WTC11 (cell line): ENCODE data around the gene AGER. TPM values are rescaled to one million over a fixed set of nuclear protein-coding genes. Genes with fewer than 3 reads are reported as not detected.
"Not testable (repeated sequence)": the region's sequence is repeated elsewhere in the genome, so short reads cannot be mapped to it uniquely, and the experiment has no call there.

Source experiments
- ATAC-seq: fragments of 200-7000 bp; cut with Tn5 transposase; 2 replicates; pipeline ENCODE4 v1.10.0; 2021; ENCODE audit warnings: mild to moderate bottlenecking, moderate library complexity
- CTCF ChIA-PET: fragments of 300-600 bp; sonication (Branson Sonifier 250); formaldehyde crosslinking; loops from one replicate; lab custom pipeline; 2021; ENCODE audit warnings: antibody characterized with exemption; lab: Charles Lee
- POLR2A ChIA-PET: fragments of 350-600 bp; sonication (Branson Sonifier 250); formaldehyde crosslinking; loops from one replicate; lab custom pipeline; 2021; ENCODE audit warnings: antibody characterized with exemption; lab: Charles Lee
- DNase-seq: peaks from one replicate; pipeline ENCODE4 v3.0.0; 2021; ENCODE audit warnings: low spot score
- H3K27ac Mint-ChIP-seq: 2 replicates; pipeline ENCODE4 v1.8.0; 2021; ENCODE audit warnings: mixed read lengths
- H3K27me3 Mint-ChIP-seq: 2 replicates; pipeline ENCODE4 v1.8.0; 2021; ENCODE audit warnings: low read depth, mild to moderate bottlenecking, moderate library complexity, mixed read lengths
- H3K36me3 Mint-ChIP-seq: 2 replicates; pipeline ENCODE4 v1.8.0; 2021; ENCODE audit warnings: mixed read lengths
- H3K4me1 Mint-ChIP-seq: 2 replicates; pipeline ENCODE4 v1.8.0; 2022; ENCODE audit warnings: mixed read lengths
- H3K4me3 Mint-ChIP-seq: 2 replicates; pipeline ENCODE4 v1.8.0; 2021; ENCODE audit warnings: mild to moderate bottlenecking, moderate library complexity, mixed read lengths
- H3K9me3 Mint-ChIP-seq: 2 replicates; pipeline ENCODE4 v1.8.0; 2021; ENCODE audit warnings: mixed read lengths
- CDX4 ChIP-seq: fragments of 250-450 bp; sonication (Bioruptor Pico); IDR thresholded peaks from 2 replicates; pipeline ENCODE4 v1.9.0; 2021; ENCODE audit warnings: moderate library complexity, mild to moderate bottlenecking, inconsistent platforms, borderline replicate concordance
- HMGXB4 ChIP-seq: sonication (generic); formaldehyde crosslinking; IDR thresholded peaks from 2 replicates; pipeline ENCODE4 v1.8.1; 2023; ENCODE audit warnings: mild to moderate bottlenecking, moderate library complexity, missing genetic modification reagents
- JUN ChIP-seq: sonication (generic); formaldehyde crosslinking; IDR thresholded peaks from 2 replicates; pipeline ENCODE4 v1.8.0; 2023; ENCODE audit warnings: mild to moderate bottlenecking, missing genetic modification reagents
- KAT7 ChIP-seq: sonication (generic); formaldehyde crosslinking; IDR thresholded peaks from 2 replicates; pipeline ENCODE4 v1.8.1; 2023; ENCODE audit warnings: missing genetic modification reagents, mild to moderate bottlenecking, borderline replicate concordance
- MXD4 ChIP-seq: fragments of 250-450 bp; sonication (Bioruptor Pico); IDR thresholded peaks from 2 replicates; pipeline ENCODE4 v1.8.0; 2021; ENCODE audit warnings: mild to moderate bottlenecking, moderate library complexity, borderline replicate concordance
- MYBL2 ChIP-seq: sonication (generic); formaldehyde crosslinking; IDR thresholded peaks from 2 replicates; pipeline ENCODE4 v1.8.1; 2023; ENCODE audit warnings: mild to moderate bottlenecking, moderate library complexity, missing genetic modification reagents
- NFE2L1 ChIP-seq: sonication (generic); formaldehyde crosslinking; IDR thresholded peaks from 2 replicates; pipeline ENCODE4 v1.8.1; 2023; ENCODE audit warnings: missing genetic modification reagents
- NR1H2 ChIP-seq: sonication (generic); formaldehyde crosslinking; IDR thresholded peaks from 2 replicates; pipeline ENCODE4 v1.9.0; 2021; ENCODE audit warnings: mild to moderate bottlenecking, moderate library complexity, missing genetic modification reagents
- PRRX2 ChIP-seq: fragments of 250-450 bp; sonication (Bioruptor Pico); IDR thresholded peaks from 2 replicates; pipeline ENCODE4 v1.8.0; 2021; ENCODE audit warnings: mild to moderate bottlenecking
- SP1 ChIP-seq: sonication (generic); formaldehyde crosslinking; conservative IDR thresholded peaks from 2 replicates; pipeline ENCODE4 v1.8.1; 2022; ENCODE audit warnings: missing genetic modification reagents
- USF1 ChIP-seq: sonication (generic); formaldehyde crosslinking; IDR thresholded peaks from 2 replicates; pipeline ENCODE4 v1.8.0; 2022; ENCODE audit warnings: mild to moderate bottlenecking, missing genetic modification reagents
- ZBTB21 ChIP-seq: sonication (generic); formaldehyde crosslinking; IDR thresholded peaks from 2 replicates; pipeline ENCODE4 v1.8.1; 2023; ENCODE audit warnings: mild to moderate bottlenecking, missing genetic modification reagents, borderline replicate concordance
- ZBTB43 ChIP-seq: sonication (generic); formaldehyde crosslinking; IDR thresholded peaks from 2 replicates; pipeline ENCODE4 v1.8.1; 2023; ENCODE audit warnings: mild to moderate bottlenecking, missing genetic modification reagents
- ZNF396 ChIP-seq: fragments of 250-450 bp; sonication (Bioruptor Pico); IDR thresholded peaks from 2 replicates; pipeline ENCODE4 v1.8.0; 2021; ENCODE audit warnings: mild to moderate bottlenecking, moderate library complexity, borderline replicate concordance
- ZNF416 ChIP-seq: fragments of 250-450 bp; sonication (Bioruptor Pico); IDR thresholded peaks from 2 replicates; pipeline ENCODE4 v1.9.0; 2021; ENCODE audit warnings: mild to moderate bottlenecking, inconsistent platforms
- ZNF425 ChIP-seq: fragments of 250-450 bp; sonication (Bioruptor Pico); conservative IDR thresholded peaks from 2 replicates; pipeline ENCODE4 v1.9.0; 2021; ENCODE audit warnings: mild to moderate bottlenecking
- total RNA-seq: library from RNA; stranded (reverse); gene quantifications from 3 replicates; pipeline ENCODE4 v1.2.3, GENCODE V29; 2021

AGER gene
- total RNA-seq, 1 experiment from 2014 or later, result 18.1 TPM

GRCh38 chr6:32189069-32189741 is 5.2 kb upstream of the AGER start (continued):
- TF ChIP-seq CDX4 (no peak), MYBL2 (CRISPR knock-in tag) (no peak), PRRX2 (CRISPR knock-in tag) (no peak), NR1H2 (no peak), SP1 (CRISPR knock-in tag) (no peak), USF1 (CRISPR knock-in tag) (no peak), NFE2L1 (no peak), ZNF396 (CRISPR knock-in tag) (no peak), ZBTB21 (CRISPR knock-in tag) (no peak)

GRCh38 chr6:32188381-32189068 is 4.5 kb upstream of the AGER start:
- TF ChIP-seq ZBTB43 (CRISPR knock-in tag) (no peak), ZNF425 (CRISPR knock-in tag) (no peak), ZNF416 (no peak), JUN (no peak), HMGXB4 (no peak), KAT7 (CRISPR knock-in tag) (no peak), MXD4 (CRISPR knock-in tag) (no peak)
- peaks cover 22% of the 10 kb centered on the region for H3K36me3 Mint-ChIP-seq
- peak overlapping the region; percentile 85 for H3K4me3 Mint-ChIP-seq
- no peaks in the 10 kb centered on the region for H3K9me3 Mint-ChIP-seq
- peak; percentile 4; the same call in 1 of the 2 replicates for ATAC-seq
- H3K27ac Mint-ChIP-seq, result peak overlapping the region; percentile 88
- no peaks in the 10 kb centered on the region for H3K27me3 Mint-ChIP-seq
- ChIA-PET POLR2A (no interaction called here), CTCF (interaction anchor here (1.1 to 1.2 kb wide), 2 partner anchors 10 to 11 kb away, joined by 3 to 4 read pairs; partner anchors contain the start of gene RNF5)
- no peak for DNase-seq
- peaks cover 47% of the 10 kb centered on the region for H3K4me1 Mint-ChIP-seq

GRCh38 chr6:32187725-32188380 is 3.8 kb upstream of the AGER start:
- POLR2A ChIA-PET, DNase-seq, ATAC-seq, H3K9me3 Mint-ChIP-seq, H3K27me3 Mint-ChIP-seq: not testable (repeated sequence)
- Mint-ChIP-seq H3K4me3 (peak overlapping the region; percentile 85), H3K36me3 (peaks cover 22% of the 10 kb centered on the region), H3K4me1 (peaks cover 40% of the 10 kb centered on the region), H3K27ac (peak overlapping the region; percentile 63; the same call in 1 of the 2 replicates)
- CTCF ChIA-PET, result interaction anchor here (1.1 kb wide), 1 partner anchor 10 kb away, joined by 3 read pairs; no protein-coding TSS in a partner anchor
